Measurements from ENCODE around the gene AUTS2.
"Not testable (repeated sequence)": the region's sequence is repeated elsewhere in the genome, so short reads cannot be mapped to it uniquely, and the experiment has no call there.

The AUTS2 gene

GRCh38 chr7:70360557-70360956 lies 762.3 kb downstream of the AUTS2 start:
- Histone ChIP-seq H3K4me1 (ENCODE audit: control insufficient read depth in 1 of 2, insufficient read depth in 2 of 2, low read length in 2 of 2) (peaks cover 0 to 6% of the 10 kb centered on the region in 2 donors), H3K4me3 (ENCODE audit: low read depth in 1 of 2, low read length in 2 of 2) (no peak overlapping the region)

GRCh38 chr7:70361821-70362220 lies 763.5 kb downstream of the AUTS2 start:
- Histone ChIP-seq H3K4me3 (ENCODE audit: low read depth in 1 of 2, low read length in 2 of 2) (no peak overlapping the region), H3K9me3 (ENCODE audit: control insufficient read depth in 1 of 2, low read length in 2 of 2) (no peaks in the 10 kb centered on the region), H3K27ac (ENCODE audit: low read length) (no peak overlapping the region), H3K4me1 (ENCODE audit: control insufficient read depth in 1 of 2, insufficient read depth in 2 of 2, low read length in 2 of 2) (no peaks in the 10 kb centered on the region), H3K27me3 (ENCODE audit: low read depth, low read length) (no peaks in the 10 kb centered on the region), H3K36me3 (ENCODE audit: control insufficient read depth in 1 of 2, insufficient read depth in 2 of 2, low read length in 2 of 2) (no peaks in the 10 kb centered on the region)

More at GRCh38 chr7:70360557-70360956, 762.3 kb downstream of the AUTS2 start:
- H3K27me3 ChIP-seq (ENCODE audit: low read depth, low read length) = no peaks in the 10 kb centered on the region
- H3K27ac ChIP-seq (ENCODE audit: low read length) = no peak overlapping the region
- H3K9me3 ChIP-seq (ENCODE audit: control insufficient read depth in 1 of 2, low read length in 2 of 2) = no peaks in the 10 kb centered on the region
- no peaks in the 10 kb centered on the region for H3K36me3 ChIP-seq (ENCODE audit: control insufficient read depth in 1 of 2, insufficient read depth in 2 of 2, low read length in 2 of 2)

DNA sequence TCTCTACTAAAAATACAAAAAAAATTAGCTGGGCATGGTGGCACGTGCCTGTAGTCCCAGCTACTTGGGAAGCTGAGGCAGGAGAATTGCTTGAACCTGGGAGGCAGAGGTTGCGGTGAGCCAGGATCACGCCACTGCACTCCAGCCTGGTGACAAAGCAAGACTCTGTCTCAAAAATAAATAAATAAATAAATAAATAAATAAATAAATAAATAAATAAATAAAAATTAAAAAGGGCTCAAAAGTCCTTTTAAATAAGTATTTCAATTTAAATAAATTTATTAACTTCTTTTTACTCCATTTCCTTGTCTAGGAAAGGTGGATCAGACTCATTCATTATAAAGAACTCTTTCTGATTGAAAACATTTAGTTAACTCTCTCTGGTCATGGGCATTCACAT lies 766.1 kb downstream of the AUTS2 start:
- not testable (repeated sequence) for H3K27ac ChIP-seq (ENCODE audit: low read length); H3K4me3 ChIP-seq (ENCODE audit: low read depth in 1 of 2, low read length in 2 of 2); H3K27me3 ChIP-seq (ENCODE audit: low read depth, low read length); H3K36me3 ChIP-seq (ENCODE audit: control insufficient read depth in 1 of 2, insufficient read depth in 2 of 2, low read length in 2 of 2); H3K4me1 ChIP-seq (ENCODE audit: control insufficient read depth in 1 of 2, insufficient read depth in 2 of 2, low read length in 2 of 2); H3K9me3 ChIP-seq (ENCODE audit: control insufficient read depth in 1 of 2, low read length in 2 of 2)

- Histone ChIP-seq H3K27ac (ENCODE audit: low read length) (no peak overlapping the region), H3K27me3 (ENCODE audit: low read depth, low read length) (no peaks in the 10 kb centered on the region), H3K36me3 (ENCODE audit: control insufficient read depth in 1 of 2, insufficient read depth in 2 of 2, low read length in 2 of 2) (no peaks in the 10 kb centered on the region), H3K4me1 (ENCODE audit: control insufficient read depth in 1 of 2, insufficient read depth in 2 of 2, low read length in 2 of 2) (peaks cover 0 to 11% of the 10 kb centered on the region in 2 donors), H3K9me3 (ENCODE audit: control insufficient read depth in 1 of 2, low read length in 2 of 2) (no peaks in the 10 kb centered on the region), H3K4me3 (ENCODE audit: low read depth in 1 of 2, low read length in 2 of 2) (no peak overlapping the region)
Measured at GRCh38 chr7:70371652-70372051, 773.4 kb downstream of the AUTS2 start.

DNA sequence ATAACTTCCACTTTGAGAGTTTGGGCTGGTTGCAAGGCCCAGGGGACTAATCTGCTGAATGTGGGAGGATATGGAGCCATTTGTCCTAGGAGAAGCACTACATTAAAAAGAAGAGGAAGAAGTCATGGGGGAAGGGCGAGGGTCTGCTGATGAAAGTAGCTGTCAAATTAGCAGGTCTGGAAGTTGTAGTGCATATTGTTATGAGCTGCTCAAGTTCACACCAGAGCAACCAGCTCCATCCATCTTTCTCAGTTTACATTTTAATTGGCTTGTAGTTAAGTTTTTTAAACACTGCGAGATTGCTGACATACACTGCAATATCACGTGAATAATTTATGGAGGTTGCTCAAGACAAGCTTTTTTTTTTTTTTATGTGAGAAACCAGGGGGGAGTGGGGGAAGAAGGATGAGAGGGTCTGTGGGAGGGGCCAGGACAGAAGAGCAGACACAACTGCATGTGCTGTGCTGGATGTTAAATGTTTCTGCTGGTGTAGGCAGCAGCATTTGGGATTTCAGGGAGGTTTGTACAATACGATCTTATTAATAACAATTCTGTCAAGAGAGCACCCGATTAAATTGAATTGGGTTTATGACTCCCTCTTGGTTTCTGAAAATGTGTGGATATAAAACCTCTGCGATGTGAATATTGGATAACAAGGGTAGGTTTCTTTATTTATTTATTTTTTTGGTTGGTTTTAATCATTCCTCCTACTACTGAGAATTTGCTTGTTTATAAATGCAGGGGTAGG lies 774.7 kb downstream of the AUTS2 start:
- Histone ChIP-seq H3K27ac (ENCODE audit: low read length) (no peak overlapping the region), H3K9me3 (ENCODE audit: control insufficient read depth in 1 of 2, low read length in 2 of 2) (no peaks in the 10 kb centered on the region), H3K27me3 (ENCODE audit: low read depth, low read length) (no peaks in the 10 kb centered on the region), H3K4me3 (ENCODE audit: low read depth in 1 of 2, low read length in 2 of 2) (no peak overlapping the region), H3K4me1 (ENCODE audit: control insufficient read depth in 1 of 2, insufficient read depth in 2 of 2, low read length in 2 of 2) (peaks cover 0 to 11% of the 10 kb centered on the region in 2 donors), H3K36me3 (ENCODE audit: control insufficient read depth in 1 of 2, insufficient read depth in 2 of 2, low read length in 2 of 2) (no peaks in the 10 kb centered on the region)

DNA sequence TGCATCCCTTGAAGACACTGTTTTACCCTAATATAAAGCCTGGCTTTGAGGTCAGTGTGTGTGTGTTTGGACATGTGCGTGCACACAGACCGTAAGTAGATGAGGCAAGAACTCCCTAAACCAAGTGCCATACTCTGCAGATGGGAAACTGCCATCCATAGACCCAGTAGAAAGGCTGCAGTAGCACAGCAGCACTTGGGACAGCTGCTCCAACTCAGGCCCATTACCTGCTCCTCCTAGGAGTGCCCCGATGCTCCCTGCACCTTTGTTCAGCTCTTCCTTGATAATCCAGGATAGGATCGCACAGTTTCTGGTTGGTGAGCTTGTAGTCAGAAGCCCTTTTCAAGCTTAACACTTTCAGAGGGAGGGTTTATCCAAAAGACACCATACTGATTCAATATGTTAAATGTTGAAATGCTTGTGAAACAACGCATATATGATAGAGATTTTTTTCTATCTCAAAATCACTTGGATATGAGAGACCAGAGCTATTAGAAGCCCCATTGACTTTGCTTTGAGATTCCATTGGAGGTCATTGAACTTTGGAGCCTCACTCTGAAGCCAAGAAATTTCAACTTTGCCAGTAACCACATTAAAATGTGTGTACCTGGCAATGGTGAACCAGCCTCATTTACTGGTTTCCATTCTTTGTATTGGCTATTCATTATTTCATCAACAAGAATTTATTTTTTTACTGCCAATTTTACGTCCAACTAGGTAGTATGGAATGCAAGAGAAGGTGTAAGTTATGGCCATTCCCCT lies 776.7 kb downstream of the AUTS2 start:
- no peak overlapping the region for H3K27ac ChIP-seq (ENCODE audit: low read length)
- no peaks in the 10 kb centered on the region for H3K27me3 ChIP-seq (ENCODE audit: low read depth, low read length)
- H3K9me3 ChIP-seq (ENCODE audit: control insufficient read depth in 1 of 2, low read length in 2 of 2) = no peaks in the 10 kb centered on the region
- peaks cover 0 to 11% of the 10 kb centered on the region in 2 donors for H3K4me1 ChIP-seq (ENCODE audit: control insufficient read depth in 1 of 2, insufficient read depth in 2 of 2, low read length in 2 of 2)
- H3K36me3 ChIP-seq (ENCODE audit: control insufficient read depth in 1 of 2, insufficient read depth in 2 of 2, low read length in 2 of 2) = no peaks in the 10 kb centered on the region
- H3K4me3 ChIP-seq (ENCODE audit: low read depth in 1 of 2, low read length in 2 of 2) = no peak overlapping the region

DNA sequence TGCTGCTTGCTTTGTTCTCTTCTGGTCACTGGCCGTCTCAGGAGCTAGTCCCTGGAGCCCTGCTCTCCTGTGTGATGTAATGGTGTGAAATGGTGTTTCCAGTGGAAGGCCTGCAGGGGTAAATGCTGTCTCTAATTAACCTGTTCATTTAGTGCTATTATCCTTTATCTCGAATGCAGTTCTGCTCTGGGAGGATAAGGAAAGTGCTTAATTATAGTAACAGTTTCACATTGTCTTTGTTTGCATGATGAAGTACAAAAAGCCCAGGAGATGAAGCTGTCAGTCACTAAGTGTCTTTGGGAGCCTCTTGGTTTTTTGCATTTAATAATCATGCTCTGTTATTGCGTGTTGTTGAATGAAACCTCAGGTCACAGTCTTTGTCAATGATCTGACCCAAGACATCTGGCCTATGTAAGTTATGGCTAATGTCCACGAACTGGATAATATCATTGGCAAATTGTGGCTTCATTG lies 778.3 kb downstream of the AUTS2 start:
- Histone ChIP-seq H3K4me1 (ENCODE audit: control insufficient read depth in 1 of 2, insufficient read depth in 2 of 2, low read length in 2 of 2) (peaks cover 0 to 11% of the 10 kb centered on the region in 2 donors), H3K27me3 (ENCODE audit: low read depth, low read length) (no peaks in the 10 kb centered on the region), H3K4me3 (ENCODE audit: low read depth in 1 of 2, low read length in 2 of 2) (no peak overlapping the region), H3K27ac (ENCODE audit: low read length) (no peak overlapping the region), H3K36me3 (ENCODE audit: control insufficient read depth in 1 of 2, insufficient read depth in 2 of 2, low read length in 2 of 2) (no peaks in the 10 kb centered on the region), H3K9me3 (ENCODE audit: control insufficient read depth in 1 of 2, low read length in 2 of 2) (no peaks in the 10 kb centered on the region)

- Histone ChIP-seq H3K27me3 (ENCODE audit: low read depth, low read length) (no peaks in the 10 kb centered on the region), H3K4me1 (ENCODE audit: control insufficient read depth in 1 of 2, insufficient read depth in 2 of 2, low read length in 2 of 2) (peaks cover 0 to 2% of the 10 kb centered on the region in 2 donors), H3K9me3 (ENCODE audit: control insufficient read depth in 1 of 2, low read length in 2 of 2) (no peaks in the 10 kb centered on the region), H3K27ac (ENCODE audit: low read length) (no peak overlapping the region), H3K36me3 (ENCODE audit: control insufficient read depth in 1 of 2, insufficient read depth in 2 of 2, low read length in 2 of 2) (no peaks in the 10 kb centered on the region), H3K4me3 (ENCODE audit: low read depth in 1 of 2, low read length in 2 of 2) (no peak overlapping the region)
Measured at GRCh38 chr7:70377957-70378356, 779.7 kb downstream of the AUTS2 start.

DNA sequence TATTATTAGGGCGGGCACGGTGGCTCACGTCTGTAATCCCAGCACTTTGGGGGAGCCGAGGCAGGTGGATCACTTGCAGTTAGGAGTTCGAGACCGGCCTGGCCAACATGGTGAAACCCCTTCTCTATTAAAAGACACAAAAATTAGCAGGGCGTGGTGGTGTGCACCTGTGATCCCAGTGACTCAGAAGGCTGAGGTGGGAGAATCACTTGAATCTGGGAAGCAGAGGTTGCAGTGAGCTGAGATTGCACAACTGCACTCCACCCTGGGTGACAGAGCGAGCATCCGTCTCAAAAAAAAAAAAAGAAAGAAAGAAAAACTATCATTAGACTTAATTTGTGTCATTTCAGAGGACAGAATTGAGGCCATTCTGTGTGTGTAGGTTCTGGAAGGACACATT lies 780.9 kb downstream of the AUTS2 start:
- Histone ChIP-seq H3K36me3 (ENCODE audit: control insufficient read depth in 1 of 2, insufficient read depth in 2 of 2, low read length in 2 of 2) (no peaks in the 10 kb centered on the region), H3K4me3 (ENCODE audit: low read depth in 1 of 2, low read length in 2 of 2) (no peak overlapping the region), H3K27ac (ENCODE audit: low read length) (peak overlapping the region; percentile 35), H3K9me3 (ENCODE audit: control insufficient read depth in 1 of 2, low read length in 2 of 2) (no peaks in the 10 kb centered on the region), H3K27me3 (ENCODE audit: low read depth, low read length) (no peaks in the 10 kb centered on the region), H3K4me1 (ENCODE audit: control insufficient read depth in 1 of 2, insufficient read depth in 2 of 2, low read length in 2 of 2) (peaks cover 0 to 12% of the 10 kb centered on the region in 2 donors)

- H3K9me3 ChIP-seq (ENCODE audit: control insufficient read depth in 1 of 2, low read length in 2 of 2) = no peaks in the 10 kb centered on the region
- no peaks in the 10 kb centered on the region for H3K36me3 ChIP-seq (ENCODE audit: control insufficient read depth in 1 of 2, insufficient read depth in 2 of 2, low read length in 2 of 2)
- no peaks in the 10 kb centered on the region for H3K27me3 ChIP-seq (ENCODE audit: low read depth, low read length)
- peak overlapping the region; percentile 21 for H3K27ac ChIP-seq (ENCODE audit: low read length)
- H3K4me3 ChIP-seq (ENCODE audit: low read depth in 1 of 2, low read length in 2 of 2) = no peak overlapping the region
- H3K4me1 ChIP-seq (ENCODE audit: control insufficient read depth in 1 of 2, insufficient read depth in 2 of 2, low read length in 2 of 2) = peaks cover 0 to 21% of the 10 kb centered on the region in 2 donors
Measured at GRCh38 chr7:70380421-70381015, 782.2 kb downstream of the AUTS2 start.

DNA sequence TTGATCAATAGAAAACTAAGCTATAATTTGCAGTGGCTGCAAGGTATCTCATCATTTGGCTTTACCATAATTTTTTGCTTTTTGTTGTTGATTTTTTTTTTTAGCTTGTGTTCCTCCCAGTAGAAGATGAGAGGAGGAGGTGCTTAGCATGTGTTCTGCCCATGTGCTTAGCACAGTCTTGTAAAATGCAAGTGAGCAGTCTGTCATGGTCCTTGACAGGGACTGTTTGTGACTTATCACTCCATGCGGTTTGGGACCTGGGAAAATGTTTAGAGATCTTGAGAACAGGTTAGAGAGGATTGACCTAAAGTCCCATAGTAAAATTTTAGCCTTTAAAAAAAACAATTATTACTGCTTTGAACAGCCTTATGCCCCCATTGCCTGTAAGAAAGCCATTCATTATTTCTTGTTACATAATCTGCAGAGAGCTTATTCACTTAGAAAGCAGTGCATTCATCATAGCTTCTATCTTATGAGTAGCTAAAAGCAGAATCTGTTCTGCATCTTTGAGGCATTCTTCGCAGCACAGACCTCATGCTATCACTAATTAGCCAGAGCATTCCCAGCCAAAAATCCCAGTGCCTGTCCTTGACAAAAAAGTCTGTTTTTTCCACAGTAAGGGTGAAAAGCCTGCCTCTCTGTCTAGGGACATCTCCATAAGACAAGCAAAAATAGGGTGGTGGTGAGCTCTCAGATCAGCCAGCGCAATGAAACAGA lies 784.9 kb downstream of the AUTS2 start:
- H3K4me3 ChIP-seq (ENCODE audit: low read depth in 1 of 2, low read length in 2 of 2) = no peak overlapping the region
- no peaks in the 10 kb centered on the region for H3K9me3 ChIP-seq (ENCODE audit: control insufficient read depth in 1 of 2, low read length in 2 of 2)
- peaks cover 0 to 26% of the 10 kb centered on the region in 2 donors for H3K4me1 ChIP-seq (ENCODE audit: control insufficient read depth in 1 of 2, insufficient read depth in 2 of 2, low read length in 2 of 2)
- no peaks in the 10 kb centered on the region for H3K36me3 ChIP-seq (ENCODE audit: control insufficient read depth in 1 of 2, insufficient read depth in 2 of 2, low read length in 2 of 2)
- H3K27ac ChIP-seq (ENCODE audit: low read length) = no peak overlapping the region
- H3K27me3 ChIP-seq (ENCODE audit: low read depth, low read length) = no peaks in the 10 kb centered on the region

All from muscle layer of duodenum (tissue), 2 donors.